Loucy (cell line): Measurements from ENCODE around the gene PABPN1L.

ENCODE experiments used
- H2AFZ ChIP-seq: fragments of 200-600 bp; sonication (generic); 2 replicates; pipeline ENCODE4 v1.6.0; 2016; ENCODE audit warnings: antibody characterized with exemption, mild to moderate bottlenecking, low read length, moderate library complexity
- H3F3A ChIP-seq: fragments of 200-600 bp; 2 replicates; pipeline ENCODE4 v1.6.0; 2016; ENCODE audit warnings: antibody characterized with exemption, low read depth, mild to moderate bottlenecking
- H3K27me3 ChIP-seq: fragments of 200-600 bp; sonication (generic); 2 replicates; pipeline ENCODE4 v1.6.1; 2014; ENCODE audit warnings: low read length, mild to moderate bottlenecking; ENCODE audit not compliant: insufficient read depth, poor library complexity, severe bottlenecking
- H3K36me3 ChIP-seq: fragments of 200-600 bp; sonication (generic); 2 replicates; pipeline ENCODE4 v1.6.1; 2016; ENCODE audit warnings: low read length; ENCODE audit not compliant: insufficient read depth
- H3K4me1 ChIP-seq: fragments of 200-600 bp; sonication (generic); 2 replicates; pipeline ENCODE4 v1.5.1; 2014; ENCODE audit warnings: low read length, mild to moderate bottlenecking; ENCODE audit not compliant: insufficient read depth, poor library complexity, severe bottlenecking
- H3K4me2 ChIP-seq: fragments of 200-600 bp; sonication (generic); 2 replicates; pipeline ENCODE4 v1.6.0; 2014; ENCODE audit warnings: antibody characterized with exemption, low read length, low read depth, mild to moderate bottlenecking; ENCODE audit not compliant: poor library complexity, severe bottlenecking
- H3K4me3 ChIP-seq: fragments of 200-600 bp; sonication (generic); 2 replicates; pipeline ENCODE4 v1.5.1; 2014; ENCODE audit warnings: low read length, mild to moderate bottlenecking, mixed read lengths; ENCODE audit not compliant: poor library complexity, severe bottlenecking
- H3K79me2 ChIP-seq: fragments of 200-600 bp; sonication (generic); 2 replicates; pipeline ENCODE4 v1.6.1; 2014; ENCODE audit warnings: low read length; ENCODE audit not compliant: insufficient read depth
- H3K9ac ChIP-seq: fragments of 200-600 bp; sonication (generic); 2 replicates; pipeline ENCODE4 v1.6.0; 2014; ENCODE audit warnings: mild to moderate bottlenecking, low read depth, low read length, moderate library complexity; ENCODE audit not compliant: poor library complexity, severe bottlenecking
- H3K9me2 ChIP-seq: fragments of 200-600 bp; sonication (generic); replicated peaks from 2 replicates; pipeline ENCODE4 v1.6.1; 2016; ENCODE audit warnings: low read depth, low read length, mixed read lengths
- H3K9me3 ChIP-seq: fragments of 200-600 bp; sonication (generic); 2 replicates; pipeline ENCODE4 v1.6.1; 2014; ENCODE audit warnings: mild to moderate bottlenecking, antibody characterized with exemption, low read length, low read depth; ENCODE audit not compliant: insufficient read depth
- H4K20me1 ChIP-seq: fragments of 200-600 bp; sonication (generic); 2 replicates; pipeline ENCODE4 v1.6.0; 2014; ENCODE audit warnings: antibody characterized with exemption, low read length, mild to moderate bottlenecking; ENCODE audit not compliant: insufficient read depth, poor library complexity, severe bottlenecking
- EZH2phosphoT487 ChIP-seq: fragments of 200-600 bp; IDR thresholded peaks from 2 replicates; pipeline ENCODE4 v1.6.1; 2018; ENCODE audit warnings: antibody characterized with exemption, mild to moderate bottlenecking, moderate library complexity, borderline replicate concordance
- TF ChIP-seq, protein P1 (sequence below): fragments of 200-600 bp; sonication (generic); conservative IDR thresholded peaks from 2 replicates; pipeline ENCODE4 v1.5.1; 2014; ENCODE audit warnings: mild to moderate bottlenecking, antibody characterized with exemption, low read length

PABPN1L gene

GRCh38 chr16:88838566-88838965, 27.9 kb downstream of the PABPN1L start:
- no peak overlapping the region for H3K4me3 ChIP-seq
- no peaks in the 10 kb centered on the region for H3K27me3 ChIP-seq
- H3K4me1 ChIP-seq: no peaks in the 10 kb centered on the region
- no peaks in the 10 kb centered on the region for H3K36me3 ChIP-seq
- H3F3A ChIP-seq: no peaks in the 10 kb centered on the region
- no peaks in the 10 kb centered on the region for H4K20me1 ChIP-seq
- no peak overlapping the region for H3K9ac ChIP-seq
- H3K4me2 ChIP-seq: no peak overlapping the region
- no peaks in the 10 kb centered on the region for H3K9me3 ChIP-seq
- no peak for TF ChIP-seq EZH2phosphoT487
- TF ChIP-seq, protein P1, sequence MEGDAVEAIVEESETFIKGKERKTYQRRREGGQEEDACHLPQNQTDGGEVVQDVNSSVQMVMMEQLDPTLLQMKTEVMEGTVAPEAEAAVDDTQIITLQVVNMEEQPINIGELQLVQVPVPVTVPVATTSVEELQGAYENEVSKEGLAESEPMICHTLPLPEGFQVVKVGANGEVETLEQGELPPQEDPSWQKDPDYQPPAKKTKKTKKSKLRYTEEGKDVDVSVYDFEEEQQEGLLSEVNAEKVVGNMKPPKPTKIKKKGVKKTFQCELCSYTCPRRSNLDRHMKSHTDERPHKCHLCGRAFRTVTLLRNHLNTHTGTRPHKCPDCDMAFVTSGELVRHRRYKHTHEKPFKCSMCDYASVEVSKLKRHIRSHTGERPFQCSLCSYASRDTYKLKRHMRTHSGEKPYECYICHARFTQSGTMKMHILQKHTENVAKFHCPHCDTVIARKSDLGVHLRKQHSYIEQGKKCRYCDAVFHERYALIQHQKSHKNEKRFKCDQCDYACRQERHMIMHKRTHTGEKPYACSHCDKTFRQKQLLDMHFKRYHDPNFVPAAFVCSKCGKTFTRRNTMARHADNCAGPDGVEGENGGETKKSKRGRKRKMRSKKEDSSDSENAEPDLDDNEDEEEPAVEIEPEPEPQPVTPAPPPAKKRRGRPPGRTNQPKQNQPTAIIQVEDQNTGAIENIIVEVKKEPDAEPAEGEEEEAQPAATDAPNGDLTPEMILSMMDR: no peak
- no peaks in the 10 kb centered on the region for H3K79me2 ChIP-seq
- H2AFZ ChIP-seq: no peak overlapping the region
- no peaks in the 10 kb centered on the region for H3K9me2 ChIP-seq

GRCh38 chr16:88837806-88838205, 28.7 kb downstream of the PABPN1L start:
- H3K4me3 ChIP-seq: no peak overlapping the region
- no peaks in the 10 kb centered on the region for H3K9me3 ChIP-seq
- no peaks in the 10 kb centered on the region for H4K20me1 ChIP-seq
- H3K36me3 ChIP-seq: no peaks in the 10 kb centered on the region
- H3K27me3 ChIP-seq: no peaks in the 10 kb centered on the region
- TF ChIP-seq, protein P1: no peak
- no peak for TF ChIP-seq EZH2phosphoT487
- H3K9ac ChIP-seq: no peak overlapping the region
- H3F3A ChIP-seq: no peaks in the 10 kb centered on the region
- H3K9me2 ChIP-seq: no peaks in the 10 kb centered on the region
- no peak overlapping the region for H3K4me2 ChIP-seq
- no peaks in the 10 kb centered on the region for H3K79me2 ChIP-seq
- no peak overlapping the region for H2AFZ ChIP-seq
- H3K4me1 ChIP-seq: no peaks in the 10 kb centered on the region

- TF ChIP-seq EZH2phosphoT487: no peak
- Histone ChIP-seq H3K4me3 (no peak overlapping the region), H4K20me1 (no peaks in the 10 kb centered on the region), H3K9me3 (no peaks in the 10 kb centered on the region), H3K9ac (no peak overlapping the region), H3K9me2 (no peaks in the 10 kb centered on the region), H3F3A (no peaks in the 10 kb centered on the region), H3K79me2 (no peaks in the 10 kb centered on the region), H2AFZ (no peak overlapping the region), H3K27me3 (no peaks in the 10 kb centered on the region), H3K4me1 (no peaks in the 10 kb centered on the region), H3K36me3 (no peaks in the 10 kb centered on the region), H3K4me2 (no peak overlapping the region)
Measured at GRCh38 chr16:88836791-88837190, 29.7 kb downstream of the PABPN1L start.

GRCh38 chr16:88835818-88836217, 30.6 kb downstream of the PABPN1L start:
- Histone ChIP-seq H3K4me1 (no peaks in the 10 kb centered on the region), H3K27me3 (no peaks in the 10 kb centered on the region), H3K4me3 (no peak overlapping the region), H4K20me1 (no peaks in the 10 kb centered on the region), H3K79me2 (no peaks in the 10 kb centered on the region), H3K36me3 (no peaks in the 10 kb centered on the region), H3K9me3 (no peaks in the 10 kb centered on the region), H3K9me2 (no peaks in the 10 kb centered on the region), H3K4me2 (no peak overlapping the region), H3K9ac (no peak overlapping the region), H2AFZ (no peak overlapping the region), H3F3A (no peaks in the 10 kb centered on the region)
- TF ChIP-seq EZH2phosphoT487: no peak
- TF ChIP-seq, protein P1: no peak
